HG02798 (cell line): Measurements from ENCODE around the gene ADCY9.

Experiments
- ATAC-seq: cut with Tn5 transposase; IDR thresholded peaks from one replicate; pipeline ENCODE4 v1.9.1; 2021; ENCODE audit warnings: mild to moderate bottlenecking; ENCODE audit not compliant: unreplicated experiment, poor library complexity

ADCY9 gene

DNA sequence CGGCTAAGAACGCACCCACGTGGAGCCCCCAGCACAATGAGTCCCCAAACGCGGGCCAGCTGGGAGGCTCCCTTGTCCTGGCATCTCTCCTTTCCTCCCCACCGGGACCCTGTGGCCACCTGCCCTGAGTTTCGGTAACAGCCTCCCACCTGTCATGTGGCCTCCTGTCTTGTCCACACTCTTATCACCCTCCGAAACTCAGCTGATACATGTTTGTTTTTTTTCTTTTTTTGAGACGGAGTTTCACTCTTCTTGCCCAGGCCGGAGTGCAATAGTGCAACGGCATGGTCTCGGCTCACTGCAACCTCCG lies 130.1 kb downstream of the ADCY9 start:
- ATAC-seq = no peak

- no peak for ATAC-seq
Measured at GRCh38 chr16:3984111-3985060, 131.9 kb downstream of the ADCY9 start.

DNA sequence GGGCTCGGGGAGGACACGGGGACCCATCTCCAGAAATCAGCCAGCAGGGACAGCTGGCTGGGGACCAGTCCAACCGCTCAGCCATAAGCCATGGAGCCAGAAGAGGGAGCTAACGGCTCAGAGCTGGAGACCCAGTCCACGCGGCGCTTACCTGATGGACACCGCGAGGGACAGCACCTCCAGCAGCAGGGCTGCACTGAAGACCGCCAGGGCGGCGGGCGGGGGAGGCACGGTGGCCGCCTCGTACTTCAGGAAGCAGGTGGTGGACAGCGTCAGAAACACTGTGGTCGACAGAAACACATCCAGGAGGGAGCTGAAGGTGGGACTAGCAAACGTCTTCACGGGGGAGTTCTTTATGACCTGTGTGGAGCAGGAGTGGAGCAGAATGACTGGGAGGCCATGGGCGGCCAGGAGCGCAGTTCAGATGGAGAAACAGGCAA lies 133.1 kb downstream of the ADCY9 start:
- ATAC-seq = no peak

- no peak for ATAC-seq
Measured at GRCh38 chr16:3982216-3982615, 134.0 kb downstream of the ADCY9 start.

DNA sequence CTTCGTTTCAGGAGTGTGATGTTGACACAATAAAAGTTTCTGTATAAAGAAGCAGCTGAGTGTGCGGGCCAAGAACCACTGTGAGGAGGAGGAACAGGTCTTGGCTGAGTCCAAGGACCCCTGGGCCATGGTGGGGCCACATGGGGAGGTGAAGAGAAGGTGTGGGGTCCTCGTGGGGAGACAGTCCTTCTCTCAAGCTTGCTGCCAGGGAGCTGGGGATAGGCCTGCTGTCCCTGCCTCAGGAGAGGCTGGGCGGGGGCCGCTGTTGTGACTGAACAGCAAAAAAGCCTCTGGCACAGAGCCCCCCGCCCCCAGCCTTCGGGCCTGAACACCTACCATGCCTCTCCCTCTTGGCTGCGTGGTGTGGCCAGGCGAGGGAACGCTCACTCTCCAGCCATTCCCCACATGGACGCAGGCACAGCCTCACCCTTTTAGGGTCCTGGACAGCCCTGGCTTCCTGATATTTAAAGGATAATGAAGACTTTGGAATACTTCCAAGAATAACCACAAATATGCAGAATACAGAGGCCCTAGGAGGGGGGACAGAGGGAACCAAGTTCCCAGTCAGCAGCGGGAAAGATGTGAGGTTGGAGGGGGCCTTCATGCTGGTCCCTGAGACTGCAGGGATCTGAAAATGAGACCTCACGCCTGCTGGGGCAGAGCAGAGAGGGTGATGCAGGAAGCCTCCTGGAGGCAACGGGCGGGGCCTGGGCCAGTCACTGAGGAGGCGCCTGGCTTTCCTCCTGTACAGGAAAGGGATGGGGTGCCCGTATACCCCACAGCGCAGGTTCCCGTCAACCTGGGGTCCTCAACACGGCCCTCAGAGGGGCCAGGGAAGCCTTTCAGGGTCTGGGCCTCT lies 135.8 kb downstream of the ADCY9 start:
- no peak for ATAC-seq

DNA sequence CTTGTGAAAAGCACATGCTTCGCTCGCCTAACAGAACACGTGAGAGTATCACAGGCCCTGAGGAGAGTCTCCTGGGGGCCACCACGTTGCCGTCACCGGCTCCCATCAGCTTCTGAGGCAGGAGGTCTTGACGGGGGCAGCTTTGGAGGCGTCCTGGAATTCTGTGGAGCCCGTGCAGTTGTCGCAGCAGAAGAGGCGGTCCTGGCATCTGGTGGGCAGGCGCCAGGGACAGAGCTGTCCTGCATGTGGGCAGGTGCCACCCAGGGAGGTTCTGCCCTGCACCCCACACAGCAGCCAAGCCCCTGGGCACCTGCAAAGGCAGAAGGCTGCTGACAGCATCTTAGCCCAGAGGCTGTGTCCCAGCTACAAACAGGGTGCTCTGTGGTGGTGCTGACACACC lies 136.7 kb downstream of the ADCY9 start:
- no peak for ATAC-seq

- ATAC-seq = no peak
Measured at GRCh38 chr16:3979070-3979469, 137.2 kb downstream of the ADCY9 start.

- no peak for ATAC-seq
Measured at GRCh38 chr16:3977376-3977775, 138.9 kb downstream of the ADCY9 start.

DNA sequence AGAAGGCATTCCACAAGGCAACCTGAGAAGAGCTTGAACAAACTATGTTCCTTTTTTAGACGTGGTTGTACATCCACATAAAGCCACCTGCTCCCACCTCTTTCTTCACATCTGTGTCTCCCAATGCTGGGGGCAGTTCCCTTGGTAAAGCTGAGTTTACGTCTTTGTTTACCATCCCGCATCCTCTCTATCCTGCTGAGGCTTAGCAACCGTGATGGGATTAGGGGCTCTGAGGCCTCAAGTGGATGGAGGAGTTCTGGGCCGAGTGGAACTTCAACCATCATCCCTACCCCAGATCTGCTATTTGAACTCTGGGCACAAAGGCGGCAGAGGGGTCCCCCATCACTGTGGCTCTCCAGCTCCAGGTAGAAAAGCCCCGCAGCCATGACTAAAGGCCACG lies 141.5 kb downstream of the ADCY9 start:
- ATAC-seq = no peak

GRCh38 chr16:3971706-3972105 lies 144.5 kb downstream of the ADCY9 start:
- ATAC-seq = no peak

- no peak for ATAC-seq
Measured at GRCh38 chr16:3971261-3971660, 145.0 kb downstream of the ADCY9 start.

GRCh38 chr16:3968551-3968950 lies 147.7 kb downstream of the ADCY9 start:
- ATAC-seq = no peak

GRCh38 chr16:3966681-3967080 lies 149.6 kb downstream of the ADCY9 start:
- ATAC-seq = no peak

DNA sequence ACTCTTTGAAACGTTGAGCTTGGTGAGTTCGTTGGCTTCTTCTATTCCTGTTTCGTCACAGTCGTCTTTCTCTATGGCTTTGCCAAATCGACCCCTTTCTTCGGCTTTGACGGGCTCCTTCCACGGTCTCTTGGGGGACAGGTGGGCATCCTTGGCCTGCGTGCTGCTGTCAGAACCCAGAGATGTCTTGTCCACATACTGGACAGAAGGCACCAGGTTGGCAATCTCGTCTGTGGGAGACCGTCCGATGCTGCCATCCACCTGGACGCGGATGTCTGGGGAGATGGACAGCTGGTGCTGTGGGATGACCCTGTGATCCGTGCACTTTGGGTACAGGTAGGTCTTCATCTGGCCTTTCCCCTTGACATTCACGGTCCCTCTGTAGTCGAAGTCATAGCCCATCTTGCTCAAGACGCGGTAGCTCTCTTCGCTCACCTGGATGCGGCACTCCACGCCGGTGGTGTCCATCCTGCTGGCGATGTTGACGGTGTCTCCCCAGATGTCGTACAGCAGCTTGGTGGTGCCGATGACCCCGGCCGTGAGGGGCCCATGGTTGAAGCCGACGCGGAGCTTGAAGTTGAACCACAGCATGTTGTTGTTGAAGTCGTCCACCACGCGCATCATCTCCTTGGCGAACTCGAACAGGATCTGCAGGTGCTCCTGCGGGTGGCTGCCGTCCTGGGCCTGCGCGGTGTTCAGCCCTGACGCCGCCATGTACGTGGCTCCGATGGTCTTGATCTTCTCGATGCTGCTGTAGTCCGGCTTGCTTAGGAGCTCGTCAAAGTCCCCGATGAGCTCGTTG lies 150.3 kb downstream of the ADCY9 start:
- ATAC-seq = no peak

DNA sequence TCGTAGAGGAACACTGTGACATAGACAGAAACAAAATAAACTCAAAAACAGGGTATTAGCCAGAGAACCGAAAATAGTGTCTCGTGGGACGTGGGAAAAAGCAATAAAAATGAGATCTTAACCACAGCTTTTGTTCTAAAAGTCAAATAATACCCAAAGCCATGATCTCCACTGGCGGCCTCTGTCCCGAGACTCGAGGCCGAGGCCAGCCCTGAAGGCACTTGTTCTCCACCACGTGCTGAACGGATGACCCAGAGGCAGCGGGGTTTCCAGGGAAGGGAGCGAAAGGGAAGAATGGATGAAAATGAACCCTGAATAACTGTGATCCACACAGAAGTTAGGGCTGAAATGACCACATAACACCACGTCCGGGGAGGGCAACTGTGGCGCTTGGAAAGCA lies 150.9 kb downstream of the ADCY9 start:
- no peak for ATAC-seq

GRCh38 chr16:3964686-3965290 lies 151.5 kb downstream of the ADCY9 start:
- no peak for ATAC-seq

DNA sequence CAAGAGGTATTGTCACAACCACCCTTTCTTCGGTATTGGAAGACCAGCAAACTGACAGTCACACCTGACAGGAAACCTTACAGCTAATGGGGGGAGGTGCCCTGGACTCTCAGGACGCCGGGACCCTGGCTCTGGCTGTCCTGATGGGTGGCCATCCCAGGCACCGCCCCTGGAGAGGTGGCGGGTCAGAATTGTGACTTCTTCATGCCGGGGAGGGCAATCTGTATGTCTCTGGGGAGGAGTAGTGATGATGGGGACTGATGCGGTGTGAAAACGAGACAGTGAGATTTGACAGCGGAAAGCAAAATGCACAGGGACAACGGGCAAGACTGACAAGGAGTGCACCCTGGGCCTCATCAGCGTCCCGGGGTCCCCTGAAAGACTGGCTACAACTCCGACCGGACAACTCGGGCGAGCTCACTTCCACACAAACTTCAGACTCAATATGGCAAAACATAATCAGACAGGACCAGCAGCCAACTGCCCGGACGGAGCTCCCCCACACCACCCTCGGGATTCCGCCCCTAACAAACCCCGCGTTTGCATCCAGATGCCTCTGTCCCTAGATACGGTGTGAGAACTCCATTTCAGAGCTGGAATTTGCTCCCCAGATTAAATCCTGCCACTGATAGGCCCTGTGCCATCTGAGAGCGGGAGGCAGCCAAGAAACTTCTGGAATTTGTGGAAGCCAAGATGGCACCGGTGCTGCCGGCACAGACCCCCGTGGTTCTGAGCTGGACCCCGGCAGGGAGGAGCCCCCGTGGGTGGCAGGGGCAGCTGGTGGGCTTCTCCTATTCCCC lies 152.2 kb downstream of the ADCY9 start:
- ATAC-seq = no peak

DNA sequence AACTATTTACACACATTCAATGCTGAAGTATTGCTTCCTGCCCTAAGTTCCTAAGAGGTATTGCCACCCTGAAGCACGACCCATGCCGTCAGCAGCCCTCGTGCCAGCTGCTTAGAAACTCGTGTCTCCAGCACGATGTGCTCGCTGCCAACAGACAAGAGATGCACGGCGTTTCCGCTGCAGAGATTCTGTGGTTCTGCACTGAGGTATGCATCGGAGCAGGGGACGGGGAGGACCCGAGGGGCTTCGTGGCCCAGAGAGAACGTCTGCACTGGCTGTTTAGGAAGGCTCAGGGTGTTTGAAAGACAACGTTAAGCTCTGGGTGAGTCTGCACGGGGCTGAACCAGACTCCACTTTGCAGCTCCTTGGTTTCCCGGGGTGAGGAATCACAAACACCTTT lies 153.0 kb downstream of the ADCY9 start:
- ATAC-seq = no peak

DNA sequence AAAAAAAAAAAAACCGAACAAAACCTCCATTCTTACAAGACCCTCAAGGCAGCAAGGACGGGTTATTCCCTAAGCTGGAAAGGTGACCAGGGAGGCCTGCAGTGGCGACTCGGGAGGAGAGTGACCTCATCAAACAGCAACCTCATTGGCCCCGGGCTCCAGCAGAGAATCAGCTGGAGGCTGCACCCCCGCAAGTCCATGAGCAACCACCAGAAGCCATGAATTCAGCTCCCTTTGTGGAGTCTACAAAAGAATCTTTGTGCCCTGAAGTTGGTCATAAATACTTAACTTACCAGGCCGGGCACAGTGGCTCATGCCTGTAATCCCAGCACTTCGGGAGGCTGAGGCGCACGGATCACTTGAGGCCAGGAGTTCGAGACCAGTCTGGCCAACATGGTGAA lies 154.8 kb downstream of the ADCY9 start:
- ATAC-seq = no peak
